ENCODE measurements around the gene TOMM6. TPM values are rescaled to one million over a fixed set of nuclear protein-coding genes. Genes with fewer than 3 reads are reported as not detected.

TOMM6 gene
- total RNA-seq, 1 experiment from 2014 or later, result 292 TPM

- no peaks in the 10 kb centered on the region for H3K9me3 ChIP-seq (ENCODE audit: control insufficient read depth in 1 of 2, insufficient read depth in 1 of 2, low read depth in 1 of 2, low read length in 2 of 2)
- ATAC-seq (peak; percentile 58), DNase-seq (ENCODE audit: low read depth, low spot score) (no peak)
- peaks cover 0 to 4% of the 10 kb centered on the region in 2 experiments; a peak in 1 of 4 replicates for H3K36me3 ChIP-seq (ENCODE audit: control insufficient read depth in 1 of 2, insufficient read depth in 2 of 2, low read length in 2 of 2)
- no peak overlapping the region for H2AFZ ChIP-seq (ENCODE audit: low read depth, low read length, poor library complexity, severe bottlenecking)
- TF ChIP-seq EGR1 (IDR thresholded peaks at IDR 0.05; ENCODE audit: low read depth) (no peak), POLR2A (IDR thresholded peaks at IDR 0.05; ENCODE audit: borderline replicate concordance, extremely low read depth, insufficient read depth, insufficient read length) (no peak), POLR2AphosphoS5 (IDR thresholded peaks at IDR 0.05; ENCODE audit: low read depth, low read length) (no peak), CEBPB (IDR thresholded peaks at IDR 0.05; ENCODE audit: low read depth) (no peak), RAD21 (IDR thresholded peaks at IDR 0.05; ENCODE audit: low read depth) (no peak), ZFX (IDR thresholded peaks at IDR 0.05) (no peak), MAX (IDR thresholded peaks at IDR 0.05) (no peak), SRF (IDR thresholded peaks at IDR 0.05; ENCODE audit: low read depth) (no peak), JUND (IDR thresholded peaks at IDR 0.05) (no peak), YY1 (IDR thresholded peaks at IDR 0.05; ENCODE audit: extremely low read depth, insufficient replicate concordance, low read depth, low read length) (no peak), FOSL1 (IDR thresholded peaks at IDR 0.05; ENCODE audit: low read depth) (no peak), CBX3 (IDR thresholded peaks at IDR 0.05; ENCODE audit: low read depth) (no peak)
- TF ChIP-seq, protein P1, sequence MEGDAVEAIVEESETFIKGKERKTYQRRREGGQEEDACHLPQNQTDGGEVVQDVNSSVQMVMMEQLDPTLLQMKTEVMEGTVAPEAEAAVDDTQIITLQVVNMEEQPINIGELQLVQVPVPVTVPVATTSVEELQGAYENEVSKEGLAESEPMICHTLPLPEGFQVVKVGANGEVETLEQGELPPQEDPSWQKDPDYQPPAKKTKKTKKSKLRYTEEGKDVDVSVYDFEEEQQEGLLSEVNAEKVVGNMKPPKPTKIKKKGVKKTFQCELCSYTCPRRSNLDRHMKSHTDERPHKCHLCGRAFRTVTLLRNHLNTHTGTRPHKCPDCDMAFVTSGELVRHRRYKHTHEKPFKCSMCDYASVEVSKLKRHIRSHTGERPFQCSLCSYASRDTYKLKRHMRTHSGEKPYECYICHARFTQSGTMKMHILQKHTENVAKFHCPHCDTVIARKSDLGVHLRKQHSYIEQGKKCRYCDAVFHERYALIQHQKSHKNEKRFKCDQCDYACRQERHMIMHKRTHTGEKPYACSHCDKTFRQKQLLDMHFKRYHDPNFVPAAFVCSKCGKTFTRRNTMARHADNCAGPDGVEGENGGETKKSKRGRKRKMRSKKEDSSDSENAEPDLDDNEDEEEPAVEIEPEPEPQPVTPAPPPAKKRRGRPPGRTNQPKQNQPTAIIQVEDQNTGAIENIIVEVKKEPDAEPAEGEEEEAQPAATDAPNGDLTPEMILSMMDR (IDR thresholded peaks at IDR 0.05 in 2 of 3, conservative IDR thresholded peaks at IDR 0.05 in 1 of 3; ENCODE audit: borderline replicate concordance in 1 of 3, insufficient read depth in 1 of 3, low read depth in 2 of 3, low read length in 2 of 3), result no peak
- TF ChIP-seq, protein P2, sequence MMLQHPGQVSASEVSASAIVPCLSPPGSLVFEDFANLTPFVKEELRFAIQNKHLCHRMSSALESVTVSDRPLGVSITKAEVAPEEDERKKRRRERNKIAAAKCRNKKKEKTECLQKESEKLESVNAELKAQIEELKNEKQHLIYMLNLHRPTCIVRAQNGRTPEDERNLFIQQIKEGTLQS (IDR thresholded peaks at IDR 0.05), result no peak
- no peak overlapping the region for H3K4me2 ChIP-seq (ENCODE audit: low read length)
- no peaks in the 10 kb centered on the region for H3K27me3 ChIP-seq (ENCODE audit: insufficient read depth, low read length)
- ChIA-PET CTCF (interaction anchor here (0.6 kb wide), 1 partner anchor 52 kb away, joined by 4 read pairs; no protein-coding TSS in a partner anchor), POLR2A (no interaction called here), RAD21 (ENCODE audit: low non-redundant PET in 1 of 2, low total read pairs in 2 of 2, uncharacterized antibody in 2 of 2, unreplicated experiment in 2 of 2) (no interaction called here)
- H3K9ac ChIP-seq (ENCODE audit: low read length), result no peak overlapping the region
- no peaks in the 10 kb centered on the region for H4K20me1 ChIP-seq (ENCODE audit: insufficient read depth)
- BruUV-seq (replicated peaks), result no TSS peak
- no peaks in the 10 kb centered on the region for H3K9me2 ChIP-seq (ENCODE audit: insufficient read depth)
- H3K4me3 ChIP-seq (replicated peaks in 1 of 2; ENCODE audit: low read depth in 1 of 2, low read length in 2 of 2), result no peak overlapping the region
- no peak overlapping the region for H3K27ac ChIP-seq (ENCODE audit: low read depth, low read length)
- intact Hi-C loops (cut with micrococcal nuclease), result no loop called here
- peaks cover 8 to 21% of the 10 kb centered on the region in 2 experiments; a peak in 3 of 4 replicates for H3K4me1 ChIP-seq (ENCODE audit: control insufficient read depth in 1 of 2, insufficient read depth in 2 of 2, low read length in 2 of 2)
- no peaks in the 10 kb centered on the region for H3K79me2 ChIP-seq (ENCODE audit: insufficient read depth, low read length)
Observed at GRCh38 chr6:41767112-41767833, 20.2 kb upstream of the TOMM6 start.
